GM21526 (cell line): Measurements from ENCODE around the gene HOXD3.

Experiments
- ATAC-seq: cut with Tn5 transposase; IDR thresholded peaks from one replicate; pipeline ENCODE4 v1.9.1; 2021; ENCODE audit warnings: moderate library complexity; ENCODE audit not compliant: unreplicated experiment, low FRiP score

The HOXD3 gene

DNA sequence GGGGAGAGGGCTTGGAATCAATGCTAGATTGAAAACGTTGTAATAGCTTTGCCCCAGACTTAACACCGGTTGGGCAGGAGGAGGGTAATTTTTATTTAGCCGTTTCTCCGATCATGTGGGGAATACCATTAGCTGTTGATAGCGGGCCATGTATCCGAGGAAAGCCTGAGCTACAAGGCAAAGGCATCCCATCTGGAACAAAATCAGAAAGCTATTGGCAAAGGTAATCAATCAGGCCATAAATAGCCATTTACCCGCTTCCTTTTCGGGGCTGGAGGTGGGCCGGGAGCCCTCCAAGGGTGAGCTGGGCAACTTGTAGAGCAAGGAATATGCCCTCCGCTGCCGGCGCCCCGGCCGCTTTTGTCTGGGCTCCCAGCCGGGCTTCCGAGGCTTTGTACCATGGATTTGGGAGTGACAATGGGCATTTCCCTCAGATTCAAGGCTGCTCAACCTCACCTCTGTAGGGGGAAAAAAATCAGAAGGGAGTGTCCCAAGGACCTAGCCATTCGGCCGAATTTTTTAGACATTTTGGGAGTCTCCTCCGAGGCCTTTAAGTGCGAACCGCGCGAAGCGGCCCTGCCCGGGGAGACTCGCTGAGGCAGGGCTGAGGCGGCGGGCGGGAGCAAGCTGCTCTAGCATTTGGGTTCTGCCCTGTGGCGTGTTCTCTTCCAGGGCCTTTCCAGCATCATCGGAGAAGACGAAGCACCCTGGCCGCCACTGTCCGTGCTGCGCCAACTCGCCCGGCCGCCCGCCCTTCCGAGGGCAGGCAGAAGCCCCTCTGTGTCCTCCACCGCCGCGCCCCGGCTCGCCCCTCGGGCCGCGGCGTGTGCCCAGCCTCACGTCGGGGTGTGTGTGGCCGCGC, 35.7 kb upstream of the HOXD3 start:
- ATAC-seq, result no peak

DNA sequence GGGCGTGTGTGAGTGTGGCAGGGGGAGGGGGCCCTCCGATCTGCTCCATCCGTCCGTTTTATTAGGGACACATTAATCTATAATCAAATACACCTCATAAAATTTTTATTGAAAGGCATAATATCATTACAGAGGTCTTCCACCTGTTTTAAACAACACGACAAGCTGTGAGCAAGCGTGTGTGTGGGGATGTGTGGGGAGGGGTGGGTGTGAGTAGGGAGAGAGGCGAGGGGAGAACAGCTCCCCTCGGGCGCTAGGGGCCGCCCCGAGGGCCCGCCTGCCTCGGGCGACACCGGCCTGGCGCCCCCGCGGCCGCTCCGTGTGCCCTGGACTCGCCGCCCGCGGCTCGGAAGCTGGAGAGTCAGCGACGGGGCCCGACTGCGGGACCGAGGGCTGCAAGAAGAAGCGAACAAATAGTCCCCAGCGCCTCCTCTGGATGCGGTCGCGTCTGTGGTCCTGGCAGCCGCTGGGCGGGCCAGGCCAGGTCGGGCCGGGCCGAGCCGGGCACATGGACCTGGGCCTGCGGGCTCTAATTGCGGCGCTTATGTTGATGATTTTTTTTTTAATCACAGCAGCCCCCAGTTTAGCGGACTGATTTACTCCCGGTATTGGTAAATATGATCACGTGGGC, 34.9 kb upstream of the HOXD3 start:
- ATAC-seq, result no peak

DNA sequence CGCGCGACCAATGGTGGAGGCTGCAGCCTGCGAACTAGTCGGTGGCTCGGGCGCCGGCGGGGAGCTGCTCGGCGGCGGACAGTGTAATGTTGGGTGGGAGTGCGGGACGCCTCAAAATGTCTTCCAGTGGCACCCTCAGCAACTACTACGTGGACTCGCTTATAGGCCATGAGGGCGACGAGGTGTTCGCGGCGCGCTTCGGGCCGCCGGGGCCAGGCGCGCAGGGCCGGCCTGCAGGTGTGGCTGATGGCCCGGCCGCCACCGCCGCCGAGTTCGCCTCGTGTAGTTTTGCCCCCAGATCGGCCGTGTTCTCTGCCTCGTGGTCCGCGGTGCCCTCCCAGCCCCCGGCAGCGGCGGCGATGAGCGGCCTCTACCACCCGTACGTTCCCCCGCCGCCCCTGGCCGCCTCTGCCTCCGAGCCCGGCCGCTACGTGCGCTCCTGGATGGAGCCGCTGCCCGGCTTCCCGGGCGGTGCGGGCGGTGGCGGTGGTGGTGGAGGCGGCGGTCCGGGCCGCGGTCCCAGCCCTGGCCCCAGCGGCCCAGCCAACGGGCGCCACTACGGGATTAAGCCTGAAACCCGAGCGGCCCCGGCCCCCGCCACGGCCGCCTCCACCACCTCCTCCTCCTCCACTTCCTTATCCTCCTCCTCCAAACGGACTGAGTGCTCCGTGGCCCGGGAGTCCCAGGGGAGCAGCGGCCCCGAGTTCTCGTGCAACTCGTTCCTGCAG, 34.3 kb upstream of the HOXD3 start, which contains the start of gene HOXD9:
Gene HOXD9 (plus strand): TSS at position 37 of the 728 bp plus-strand sequence. CDS start 50 bp downstream, at position 87.
- ATAC-seq, result no peak

- no peak for ATAC-seq
Measured at GRCh38 chr2:176123411-176124109, 33.5 kb upstream of the HOXD3 start.

DNA sequence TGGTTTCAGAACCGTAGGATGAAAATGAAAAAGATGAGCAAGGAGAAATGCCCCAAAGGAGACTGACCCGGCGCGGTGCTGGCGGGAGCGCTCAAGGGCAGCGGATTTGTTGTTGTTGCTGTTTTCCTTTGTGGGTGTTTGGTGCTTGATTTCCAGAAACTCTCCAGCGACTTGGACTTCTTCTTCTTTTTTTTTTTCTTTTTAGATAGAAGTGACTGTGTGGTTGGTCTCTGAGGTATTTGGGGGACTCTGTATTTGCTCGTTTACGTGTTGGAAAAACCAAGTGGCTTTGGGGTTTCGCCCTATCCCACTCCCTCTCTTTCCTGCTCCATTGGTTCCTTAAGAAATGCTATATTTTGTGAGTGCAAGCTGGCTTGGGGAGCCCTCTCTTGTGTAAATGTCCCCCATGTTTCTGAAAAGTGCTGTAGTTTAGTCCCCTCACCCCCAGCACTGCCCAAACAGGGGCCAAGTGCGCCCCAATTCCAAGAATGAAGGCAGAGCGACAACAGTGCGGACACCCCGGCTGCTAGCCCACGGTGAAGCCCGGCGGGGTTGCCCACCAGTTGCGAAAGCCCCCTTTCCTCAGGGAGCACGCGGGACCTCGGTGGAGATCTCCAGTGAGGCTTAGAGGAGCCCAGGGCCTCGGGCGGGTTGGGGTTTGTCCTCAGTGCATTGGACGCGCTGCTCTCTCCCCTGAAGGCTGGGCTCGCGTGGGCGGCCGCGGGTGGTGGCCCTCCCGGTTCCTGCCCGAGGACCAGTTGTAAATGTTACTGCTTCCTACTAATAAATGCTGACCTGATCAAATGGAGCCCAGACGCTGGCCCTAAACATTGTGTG, 32.8 kb upstream of the HOXD3 start:
- no peak for ATAC-seq

GRCh38 chr2:176124947-176125771, 31.9 kb upstream of the HOXD3 start:
- ATAC-seq, result no peak

- no peak for ATAC-seq
Measured at GRCh38 chr2:176125772-176126054, 31.4 kb upstream of the HOXD3 start.

- ATAC-seq, result no peak
Measured at GRCh38 chr2:176126929-176127773, 30.0 kb upstream of the HOXD3 start.

- no peak for ATAC-seq
Measured at GRCh38 chr2:176127774-176128072, 29.4 kb upstream of the HOXD3 start.

DNA sequence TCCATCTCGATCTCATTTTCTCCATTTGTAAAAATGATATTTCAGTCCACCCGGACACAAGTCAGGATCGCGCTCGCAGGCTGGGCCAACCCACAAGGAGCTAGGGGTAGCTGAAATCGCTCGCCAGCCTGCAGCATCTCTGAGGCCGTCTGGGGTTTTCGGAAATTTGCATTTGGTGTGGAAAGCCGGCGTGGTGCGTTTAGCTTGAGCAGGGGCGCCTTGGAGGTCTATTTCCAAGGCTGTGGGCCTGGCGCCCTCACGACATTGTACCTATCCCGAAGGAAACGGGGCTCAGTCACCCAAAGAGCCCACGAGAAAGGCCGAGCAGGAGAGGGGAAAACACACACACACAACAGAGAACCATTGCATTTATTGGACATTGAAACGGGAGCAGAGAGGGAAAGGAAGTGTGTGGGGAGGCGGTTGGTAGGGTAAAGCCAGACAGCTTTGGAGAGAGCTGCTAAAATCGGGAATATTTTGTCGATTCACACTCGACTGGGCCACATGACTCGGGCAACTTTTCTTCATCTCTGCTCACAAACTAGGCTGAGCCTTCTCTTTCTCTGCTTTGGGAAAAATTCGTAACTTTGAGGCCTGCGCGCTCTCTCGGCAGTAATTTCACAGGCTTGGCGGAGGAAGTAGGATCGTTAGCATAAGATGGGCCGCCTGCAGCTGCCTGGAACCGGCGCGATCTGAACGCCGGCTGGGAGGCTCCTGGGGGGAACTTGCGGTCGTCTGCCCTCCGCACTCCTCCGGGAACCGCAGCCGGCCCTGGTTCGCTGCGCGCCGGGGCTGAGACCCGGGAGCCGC, 28.7 kb upstream of the HOXD3 start:
- no peak for ATAC-seq

GRCh38 chr2:176128982-176129796, 27.9 kb upstream of the HOXD3 start, which contains the start of gene HOXD8:
TSS of gene HOXD8 (plus strand) at chr2:176129705. CDS start at chr2:176130367, 662 bp downstream.
- ATAC-seq, result no peak

DNA sequence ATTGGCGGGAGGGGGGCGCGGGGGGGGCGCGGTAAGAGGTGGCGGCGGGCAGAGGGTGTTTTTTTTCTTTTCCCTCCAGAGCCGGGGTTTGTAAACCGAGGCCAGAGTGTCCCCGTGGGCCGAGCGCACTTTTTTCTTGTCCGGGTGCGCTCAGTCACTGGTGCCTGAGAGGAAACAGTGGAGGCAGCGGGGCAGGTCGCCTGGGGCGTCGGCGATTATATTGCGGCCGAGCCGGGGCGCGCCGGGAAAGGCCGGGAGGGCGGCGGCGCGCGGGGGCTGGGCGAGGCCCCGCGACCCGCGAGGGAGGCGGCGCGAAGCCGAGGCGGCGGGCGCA, 27.3 kb upstream of the HOXD3 start:
- ATAC-seq, result no peak

DNA sequence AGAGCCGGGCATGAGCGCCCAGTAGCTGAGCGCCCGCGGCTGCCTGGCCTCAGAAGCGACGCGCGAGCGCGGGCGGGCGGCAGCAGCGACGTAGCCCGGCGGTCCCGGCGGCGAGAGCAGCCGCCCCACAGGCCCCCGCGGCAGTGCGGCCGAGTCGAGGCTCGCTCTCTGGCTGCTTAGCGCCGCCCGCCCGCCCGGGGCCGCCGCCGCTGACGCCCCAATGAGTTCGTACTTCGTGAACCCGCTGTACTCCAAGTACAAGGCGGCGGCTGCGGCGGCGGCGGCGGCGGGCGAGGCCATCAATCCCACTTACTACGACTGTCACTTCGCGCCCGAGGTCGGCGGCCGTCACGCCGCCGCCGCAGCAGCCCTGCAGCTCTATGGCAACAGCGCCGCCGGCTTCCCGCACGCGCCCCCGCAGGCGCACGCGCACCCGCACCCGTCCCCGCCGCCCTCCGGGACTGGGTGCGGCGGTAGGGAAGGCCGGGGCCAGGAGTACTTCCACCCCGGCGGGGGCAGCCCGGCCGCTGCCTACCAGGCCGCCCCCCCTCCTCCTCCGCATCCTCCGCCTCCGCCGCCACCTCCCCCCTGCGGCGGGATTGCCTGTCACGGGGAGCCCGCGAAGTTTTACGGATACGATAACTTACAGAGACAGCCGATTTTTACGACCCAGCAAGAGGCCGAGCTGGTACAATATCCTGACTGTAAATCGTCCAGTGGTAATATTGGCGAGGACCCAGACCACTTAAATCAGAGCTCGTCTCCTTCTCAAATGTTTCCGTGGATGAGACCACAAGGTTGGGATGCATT, 26.8 kb upstream of the HOXD3 start:
- no peak for ATAC-seq

- no peak for ATAC-seq
Measured at GRCh38 chr2:176130957-176131847, 25.9 kb upstream of the HOXD3 start.

DNA sequence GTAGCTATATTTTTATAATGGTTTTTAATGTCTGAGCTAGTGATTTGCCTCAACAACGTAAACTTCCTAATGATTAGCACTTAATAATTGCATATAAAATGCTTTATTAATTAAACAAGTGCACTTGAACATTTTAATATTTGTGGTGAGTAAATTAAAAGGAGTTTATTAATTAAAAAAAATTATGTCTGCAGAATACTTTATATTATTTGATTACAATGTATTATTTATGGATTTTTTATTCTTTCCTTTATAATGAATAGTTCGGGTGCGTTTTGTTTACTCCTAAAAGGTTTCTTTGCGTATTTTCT, 25.3 kb upstream of the HOXD3 start:
- no peak for ATAC-seq
